ENCODE data around the gene STOML1. TPM values are rescaled to one million over a fixed set of nuclear protein-coding genes. Genes with fewer than 3 reads are reported as not detected.

Gene STOML1
- total and polyA plus RNA-seq, 2 experiments from 2014 or later = 2.3 to 2.4 TPM

- TF ChIP-seq REST (IDR thresholded peaks at IDR 0.05; ENCODE audit: unreplicated experiment) (no peak), POLR2AphosphoS5 (IDR thresholded peaks at IDR 0.05; ENCODE audit: low read depth) (no peak), EZH2 (IDR thresholded peaks at IDR 0.05; ENCODE audit: low read depth, unreplicated experiment) (no peak)
Measured at GRCh38 chr15:73948396-73948795, 43.7 kb downstream of the STOML1 start (continued).

- DNase-seq (ENCODE audit: low spot score) (no peak), ATAC-seq (no peak)
- no peaks in the 10 kb centered on the region for H3K36me3 ChIP-seq (ENCODE audit: insufficient read depth)
- H2AFZ ChIP-seq = no peak overlapping the region
- no peak overlapping the region for H3K27ac ChIP-seq (ENCODE audit: low read depth)
- Mint-ChIP-seq H3K4me3 (no peak overlapping the region), H3K36me3 (ENCODE audit: low read depth) (no peaks in the 10 kb centered on the region; the same call in 2 of the 3 replicates), H3K27me3 (ENCODE audit: insufficient read depth, low read depth, poor library complexity) (peaks cover 19% of the 10 kb centered on the region), H3K9me3 (no peaks in the 10 kb centered on the region), H3K4me1 (peaks cover 13% of the 10 kb centered on the region), H3K27ac (no peak overlapping the region)
- H3K27me3 ChIP-seq (ENCODE audit: insufficient read depth) = no peaks in the 10 kb centered on the region
- no peaks in the 10 kb centered on the region for H3K9me2 ChIP-seq (ENCODE audit: insufficient read depth)
- no peak overlapping the region for H3K4me2 ChIP-seq
- no peak overlapping the region for H3K4me3 ChIP-seq
- no peak for TF ChIP-seq ZNF331 (CRISPR knock-in tag; IDR thresholded peaks at IDR 0.05; ENCODE audit: low read depth)
- no peak for TF ChIP-seq CREB1 (CRISPR knock-in tag; IDR thresholded peaks at IDR 0.05; ENCODE audit: low read depth)
- TF ChIP-seq EZH2 (IDR thresholded peaks at IDR 0.05; ENCODE audit: low read depth, unreplicated experiment) = no peak
- TF ChIP-seq REST (IDR thresholded peaks at IDR 0.05; ENCODE audit: unreplicated experiment) = no peak
- no peaks in the 10 kb centered on the region for H3K79me2 ChIP-seq (replicated peaks; ENCODE audit: insufficient read depth)
- H3F3A ChIP-seq (replicated peaks; ENCODE audit: low read depth) = no peaks in the 10 kb centered on the region
- H4K20me1 ChIP-seq (replicated peaks; ENCODE audit: insufficient read depth) = no peaks in the 10 kb centered on the region
- peaks cover 4% of the 10 kb centered on the region; the same call in 1 of the 2 replicates for H3K4me1 ChIP-seq (ENCODE audit: insufficient read depth)
Measured at GRCh38 chr15:73947651-73948050, 44.4 kb downstream of the STOML1 start.
